MCF 10A (cell line): ENCODE results near the gene ZNF557. TPM values are rescaled to one million over a fixed set of nuclear protein-coding genes. Genes with fewer than 3 reads are reported as not detected.

Experiments used
- BruUV-seq: library from RNA; stranded (reverse); fragments of 400-500 nt; replicated peaks from 2 replicates; lab custom pipeline; 2021; lab: Mats Ljungman, UMichigan
- CTCF ChIA-PET: fragments of 300-600 bp; sonication (Branson Sonifier 250); formaldehyde crosslinking; extraction: SDS; loops from one replicate; lab custom pipeline; 2021; ENCODE audit warnings: antibody characterized with exemption, inconsistent platforms; lab: Yijun Ruan, JAX
- POLR2A ChIA-PET: fragments of 300-600, 350-650 bp; sonication (Branson Sonifier 250); formaldehyde crosslinking; extraction: SDS; loops from one replicate; lab custom pipeline; 2020; ENCODE audit warnings: antibody characterized with exemption, inconsistent platforms; lab: Yijun Ruan, JAX
- DNase-seq: peaks from one replicate; pipeline ENCODE4 v3.0.0-alpha.2; 2018; ENCODE audit not compliant: unreplicated experiment
- H3K27ac Mint-ChIP-seq: one replicate; pipeline ENCODE4 v1.8.0; 2022; ENCODE audit warnings: mild to moderate bottlenecking, low read depth, mixed read lengths; ENCODE audit not compliant: unreplicated experiment
- H3K27me3 Mint-ChIP-seq: one replicate; pipeline ENCODE4 v1.8.0; 2022; ENCODE audit warnings: mixed read lengths; ENCODE audit not compliant: insufficient read depth, unreplicated experiment
- H3K36me3 Mint-ChIP-seq: one replicate; pipeline ENCODE4 v1.8.0; 2022; ENCODE audit warnings: mild to moderate bottlenecking, moderate library complexity, mixed read lengths; ENCODE audit not compliant: insufficient read depth, unreplicated experiment
- H3K4me1 Mint-ChIP-seq: one replicate; pipeline ENCODE4 v1.8.0; 2022; ENCODE audit warnings: mixed read lengths; ENCODE audit not compliant: insufficient read depth, unreplicated experiment
- H3K4me3 Mint-ChIP-seq: one replicate; pipeline ENCODE4 v1.8.0; 2022; ENCODE audit warnings: mild to moderate bottlenecking, moderate library complexity, mixed read lengths; ENCODE audit not compliant: unreplicated experiment
- H3K9me3 Mint-ChIP-seq: one replicate; pipeline ENCODE4 v1.8.0; 2022; ENCODE audit warnings: mixed read lengths; ENCODE audit not compliant: unreplicated experiment
- CTCF ChIP-seq: fragments of 200-600 bp; IDR thresholded peaks from one replicate; pipeline ENCODE4 v1.8.0; 2022; ENCODE audit warnings: antibody characterized with exemption, mild to moderate bottlenecking; ENCODE audit not compliant: unreplicated experiment
- intact Hi-C: fragments of 100-400 bp; cut with micrococcal nuclease; formaldehyde crosslinking; loops from 2 replicates; pipeline ENCODE4 v1.14.1; 2022
- total RNA-seq: library from RNA; stranded (reverse); gene quantifications from 2 replicates; pipeline ENCODE4 v1.2.3, GENCODE V29; 2022

The ZNF557 gene
- total RNA-seq, 1 experiment from 2014 or later: 9.6 TPM

- no peak for DNase-seq
- H3K27ac Mint-ChIP-seq: no peak overlapping the region
- peaks cover 100% of the 10 kb centered on the region for H3K36me3 Mint-ChIP-seq
- H3K4me1 Mint-ChIP-seq: no peaks in the 10 kb centered on the region
- TF ChIP-seq CTCF: no peak
- no peaks in the 10 kb centered on the region for H3K27me3 Mint-ChIP-seq
- peaks cover 27% of the 10 kb centered on the region for H3K9me3 Mint-ChIP-seq
- CTCF ChIA-PET: interaction anchor here (0.7 kb wide), 1 partner anchor 1568 kb away, joined by 4 read pairs; no protein-coding TSS in a partner anchor
- BruUV-seq: no TSS peak
- intact Hi-C loops: no loop called here
- H3K4me3 Mint-ChIP-seq: no peak overlapping the region
- POLR2A ChIA-PET: interaction anchor here (0.8 kb wide), 1 partner anchor 9 kb away, joined by 3 read pairs; the partner anchor contains the start of gene ZNF557
Measured at GRCh38 chr19:7078008-7078407, 8.5 kb downstream of the ZNF557 start.

GRCh38 chr19:7083076-7083956 lies 13.8 kb downstream of the ZNF557 start:
- DNase-seq: peak; percentile 38
- no peak for TF ChIP-seq CTCF
- no peak overlapping the region for H3K27ac Mint-ChIP-seq
- BruUV-seq: TSS peak; percentile 11
- peaks cover 40% of the 10 kb centered on the region for H3K9me3 Mint-ChIP-seq
- no peaks in the 10 kb centered on the region for H3K27me3 Mint-ChIP-seq
- intact Hi-C loops: no loop called here
- no peak overlapping the region for H3K4me3 Mint-ChIP-seq
- ChIA-PET POLR2A (interaction anchor here (0.7 to 3.5 kb wide), 2 partner anchors 13 to 16 kb away, joined by 3 to 13 read pairs; partner anchors contain the start of gene ZNF557), CTCF (no interaction called here)
- H3K4me1 Mint-ChIP-seq: no peaks in the 10 kb centered on the region
- H3K36me3 Mint-ChIP-seq: peaks cover 67% of the 10 kb centered on the region

DNA sequence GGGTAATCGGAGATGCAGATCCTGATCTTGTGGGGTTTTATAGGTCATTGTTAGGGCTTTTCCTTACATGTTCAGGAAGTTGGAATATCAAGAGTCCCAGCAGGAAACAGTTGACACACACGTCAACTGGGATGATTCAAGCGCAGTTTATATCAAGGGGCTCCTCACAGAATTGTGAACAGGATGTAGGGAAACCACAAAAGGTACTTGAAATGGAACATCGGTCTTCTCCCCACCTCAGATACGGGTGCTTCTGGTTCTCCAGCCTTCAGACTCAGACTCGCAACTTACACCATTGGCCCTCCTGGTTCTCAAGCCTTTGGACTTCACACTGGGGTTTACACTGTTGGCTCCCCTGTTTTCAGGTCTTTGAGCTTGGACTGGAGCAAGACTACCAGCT lies 19.5 kb downstream of the ZNF557 start:
- Mint-ChIP-seq H3K4me3 (no peak overlapping the region), H3K36me3 (peaks cover 10% of the 10 kb centered on the region), H3K9me3 (peaks cover 19% of the 10 kb centered on the region), H3K4me1 (no peaks in the 10 kb centered on the region), H3K27ac (no peak overlapping the region), H3K27me3 (no peaks in the 10 kb centered on the region)
- CTCF ChIA-PET: interaction anchor here (0.7 kb wide), 1 partner anchor 1054 kb away, joined by 3 read pairs; no protein-coding TSS in a partner anchor
- POLR2A ChIA-PET: interaction anchor here (0.7 kb wide), 1 partner anchor 19 kb away, joined by 3 read pairs; no protein-coding TSS in a partner anchor
- intact Hi-C loops: no loop called here
- no TSS peak for BruUV-seq
- TF ChIP-seq CTCF: no peak
- no peak for DNase-seq

GRCh38 chr19:7098096-7098495 lies 28.6 kb downstream of the ZNF557 start:
- ChIA-PET POLR2A (interaction anchor here (0.9 to 1.5 kb wide), 2 partner anchors 28 to 532 kb away, joined by 4 to 5 read pairs; partner anchors contain the start of gene ZNF557), CTCF (interaction anchor here (0.6 kb wide), 1 partner anchor 436 kb away, joined by 3 read pairs; no protein-coding TSS in a partner anchor)
- no TSS peak for BruUV-seq
- H3K4me1 Mint-ChIP-seq: peaks cover 7% of the 10 kb centered on the region
- H3K27me3 Mint-ChIP-seq: no peaks in the 10 kb centered on the region
- intact Hi-C loops: no loop called here
- H3K36me3 Mint-ChIP-seq: peaks cover 7% of the 10 kb centered on the region
- H3K27ac Mint-ChIP-seq: no peak overlapping the region
- TF ChIP-seq CTCF: no peak
- DNase-seq: no peak
- peaks cover 7% of the 10 kb centered on the region for H3K9me3 Mint-ChIP-seq
- H3K4me3 Mint-ChIP-seq: peak overlapping the region; percentile 99
